IMR-90 (cell line): ENCODE measurements around the gene TSC22D3.

Experiments
- BHLHE40 ChIP-seq: fragments of 150-350 bp; IDR thresholded peaks from 2 replicates; pipeline ENCODE4 v1.6.1; 2016; ENCODE audit warnings: mild to moderate bottlenecking, low read depth, low read length
- CEBPB ChIP-seq: IDR thresholded peaks from 2 replicates; pipeline ENCODE4 v1.6.1; 2012; ENCODE audit warnings: low read depth, low read length, improper control_type of control experiment
- CHD1 ChIP-seq: IDR thresholded peaks from 2 replicates; pipeline ENCODE4 v1.6.1; 2012; ENCODE audit warnings: low read depth, low read length, improper control_type of control experiment
- CTCF ChIP-seq: conservative IDR thresholded peaks from 2 replicates; pipeline ENCODE4 v1.5.1; 2012; ENCODE audit warnings: mild to moderate bottlenecking, low read depth, low read length, improper control_type of control experiment
- ELK1 ChIP-seq: fragments of 150-350 bp; IDR thresholded peaks from 2 replicates; pipeline ENCODE4 v1.6.1; 2016; ENCODE audit warnings: low read depth, mild to moderate bottlenecking, low read length, moderate library complexity, borderline replicate concordance
- FOS ChIP-seq: fragments of 150-350 bp; IDR thresholded peaks from 2 replicates; pipeline ENCODE4 v1.6.1; 2016; ENCODE audit warnings: low read depth, low read length
- POLR2A ChIP-seq: IDR thresholded peaks from 2 replicates; pipeline ENCODE4 v1.6.1; 2012; ENCODE audit warnings: mild to moderate bottlenecking, low read depth, low read length
- RAD21 ChIP-seq: IDR thresholded peaks from 2 replicates; pipeline ENCODE4 v1.6.1; 2012; ENCODE audit warnings: low read length, improper control_type of control experiment
- RCOR1 ChIP-seq: IDR thresholded peaks from 2 replicates; pipeline ENCODE4 v1.6.1; 2012; ENCODE audit warnings: mild to moderate bottlenecking, low read length, improper control_type of control experiment; ENCODE audit not compliant: insufficient replicate concordance
- RFX5 ChIP-seq: IDR thresholded peaks from 2 replicates; pipeline ENCODE4 v1.8.0; 2012; ENCODE audit warnings: low read depth, mild to moderate bottlenecking, low read length, moderate library complexity
- SMC3 ChIP-seq: fragments of 150-350 bp; IDR thresholded peaks from 2 replicates; pipeline ENCODE4 v1.6.1; 2016; ENCODE audit warnings: low read depth, mild to moderate bottlenecking, antibody characterized with exemption, low read length, moderate library complexity
- USF2 ChIP-seq: fragments of 150-350 bp; IDR thresholded peaks from 2 replicates; pipeline ENCODE4 v1.6.1; 2017; ENCODE audit warnings: mild to moderate bottlenecking, antibody characterized with exemption, low read length, low read depth

DNA sequence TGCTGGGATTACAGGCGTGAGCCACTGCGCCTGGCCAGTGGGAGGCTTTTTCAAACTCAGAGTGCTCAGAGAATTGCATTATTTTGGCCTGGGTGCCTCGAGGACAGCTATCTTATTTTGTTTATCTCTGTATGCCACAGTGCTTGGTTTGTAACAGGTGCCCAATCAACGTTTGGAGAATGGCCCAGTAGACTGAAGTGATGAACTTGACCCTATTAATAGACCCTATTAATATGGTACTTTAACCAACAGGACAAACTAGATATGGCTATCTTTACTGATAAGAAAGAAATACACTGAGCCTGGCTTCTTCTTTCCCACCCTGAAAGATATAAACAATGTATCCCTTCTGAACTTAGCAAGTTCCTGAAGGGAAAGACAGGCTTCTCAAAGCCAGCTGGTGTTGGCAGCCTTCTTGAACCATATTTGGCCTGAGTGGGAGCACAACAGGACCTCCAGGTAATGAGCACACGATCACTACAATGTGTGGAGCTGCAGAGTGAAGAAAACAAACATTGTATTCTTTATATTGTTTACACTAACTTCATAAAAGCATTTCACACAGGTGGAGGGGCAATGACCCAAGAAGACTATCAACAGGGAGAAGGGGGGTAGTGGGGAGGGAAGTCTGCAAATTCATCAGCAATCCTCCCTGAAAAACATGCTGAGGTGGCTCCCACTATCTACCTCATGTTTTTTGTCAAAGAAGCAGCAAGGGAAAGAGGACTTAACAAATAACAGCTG, 105.5 kb downstream of the TSC22D3 start:
- no peak for TF ChIP-seq POLR2A
- no peak for TF ChIP-seq CTCF
- no peak for TF ChIP-seq RAD21
- no peak for TF ChIP-seq RFX5
- no peak for TF ChIP-seq CHD1
- no peak for TF ChIP-seq USF2
- TF ChIP-seq ELK1 = no peak
- no peak for TF ChIP-seq CEBPB
- no peak for TF ChIP-seq RCOR1
- TF ChIP-seq SMC3 = no peak
- no peak for TF ChIP-seq BHLHE40
- TF ChIP-seq FOS = no peak
